HG02759 (cell line): ENCODE results near the gene GYPC.
"Not testable (repeated sequence)": the region's sequence is repeated elsewhere in the genome, so short reads cannot be mapped to it uniquely, and the experiment has no call there.

ENCODE experiments used
- ATAC-seq: cut with Tn5 transposase; IDR thresholded peaks from one replicate; pipeline ENCODE4 v1.9.1; 2021; ENCODE audit warnings: mild to moderate bottlenecking, moderate library complexity; ENCODE audit not compliant: unreplicated experiment

Gene GYPC

GRCh38 chr2:126696644-126697520 is 40.9 kb downstream of the GYPC start:
- ATAC-seq, result no peak

GRCh38 chr2:126698376-126698775 is 42.4 kb downstream of the GYPC start:
- ATAC-seq, result no peak

GRCh38 chr2:126699018-126699417 is 43.1 kb downstream of the GYPC start:
- no peak for ATAC-seq

GRCh38 chr2:126699716-126700581 is 44.0 kb downstream of the GYPC start:
- no peak for ATAC-seq

- no peak for ATAC-seq
Observed at GRCh38 chr2:126700677-126701076, 44.7 kb downstream of the GYPC start.

- no peak for ATAC-seq
Observed at GRCh38 chr2:126703311-126703710, 47.4 kb downstream of the GYPC start.

GRCh38 chr2:126704434-126705160 is 48.6 kb downstream of the GYPC start:
- ATAC-seq, result no peak

GRCh38 chr2:126707191-126707590 is 51.2 kb downstream of the GYPC start:
- no peak for ATAC-seq

- no peak for ATAC-seq
Observed at GRCh38 chr2:126707941-126708340, 52.0 kb downstream of the GYPC start.

- no peak for ATAC-seq
Observed at GRCh38 chr2:126714191-126714965, 58.4 kb downstream of the GYPC start.

GRCh38 chr2:126715111-126715510 is 59.2 kb downstream of the GYPC start:
- no peak for ATAC-seq

GRCh38 chr2:126715576-126716406 is 59.8 kb downstream of the GYPC start:
- no peak for ATAC-seq

- not testable (repeated sequence) for ATAC-seq
Observed at GRCh38 chr2:126717277-126717676, 61.3 kb downstream of the GYPC start.

- no peak for ATAC-seq
Observed at GRCh38 chr2:126717928-126718327, 62.0 kb downstream of the GYPC start.

- no peak for ATAC-seq
Observed at GRCh38 chr2:126719191-126719832, 63.4 kb downstream of the GYPC start.

GRCh38 chr2:126719833-126720351 is 63.9 kb downstream of the GYPC start:
- ATAC-seq, result no peak

- ATAC-seq, result no peak
Observed at GRCh38 chr2:126720638-126721037, 64.7 kb downstream of the GYPC start.

- no peak for ATAC-seq
Observed at GRCh38 chr2:126722081-126722480, 66.1 kb downstream of the GYPC start.

GRCh38 chr2:126722546-126722945 is 66.6 kb downstream of the GYPC start:
- ATAC-seq, result no peak
